Breast epithelium (tissue), 3 donors: Measurements from ENCODE around the gene PTBP3.

Source experiments
- POLR2A ChIP-seq: fragments of 450-650 bp; IDR thresholded peaks from one replicate; pipeline ENCODE4 v1.6.1; 2016; ENCODE audit warnings: antibody characterized with exemption, mild to moderate bottlenecking, moderate library complexity
- POLR2AphosphoS5 ChIP-seq, 3 donors: sonication (generic); formaldehyde crosslinking; IDR thresholded peaks; one replicate each; pipeline ENCODE4 v1.6.1; 2017; ENCODE audit warnings: antibody characterized with exemption in 3 of 3
- TF ChIP-seq, protein P1 (sequence below), 3 donors: fragments of 450-650 bp; IDR thresholded peaks; one replicate each; pipeline ENCODE4 v1.5.1; 2016 to 2017; ENCODE audit warnings: antibody characterized with exemption in 3 of 3, mild to moderate bottlenecking in 3 of 3, moderate library complexity in 3 of 3

DNA sequence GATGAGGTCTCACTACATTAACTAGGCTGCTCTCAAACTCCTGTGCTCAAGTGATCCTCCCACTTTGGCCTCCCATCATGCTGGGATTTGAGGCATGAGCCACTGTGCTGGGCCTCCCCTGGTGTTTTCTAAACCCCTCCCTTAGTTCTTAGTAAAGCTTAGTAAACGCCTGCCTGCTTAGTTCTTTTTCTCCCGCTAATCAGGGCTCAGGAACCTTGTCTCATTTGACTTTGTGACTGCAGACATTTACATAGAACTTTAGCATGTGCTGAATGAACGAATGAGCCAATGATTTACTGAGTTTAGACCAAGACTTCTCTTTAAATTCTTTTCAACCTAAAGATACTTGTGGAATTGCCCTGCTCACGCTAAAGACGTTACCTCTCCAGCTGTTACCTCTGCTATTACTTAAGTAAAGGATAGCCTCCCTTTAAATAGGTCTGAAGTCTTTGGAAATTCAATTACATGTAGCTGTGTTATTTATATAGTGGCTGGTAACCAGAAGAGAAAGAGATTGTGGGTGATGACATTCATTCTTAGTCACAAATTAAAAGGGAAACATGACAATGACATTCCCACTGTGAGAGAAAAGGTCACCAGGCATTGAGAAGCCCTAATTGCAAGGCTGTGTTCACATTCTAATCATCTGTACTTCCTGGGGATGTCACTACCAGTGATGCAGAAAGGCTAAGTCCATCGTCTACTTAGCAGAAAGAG lies 139.7 kb downstream of the PTBP3 start:
- TF ChIP-seq, protein P1, sequence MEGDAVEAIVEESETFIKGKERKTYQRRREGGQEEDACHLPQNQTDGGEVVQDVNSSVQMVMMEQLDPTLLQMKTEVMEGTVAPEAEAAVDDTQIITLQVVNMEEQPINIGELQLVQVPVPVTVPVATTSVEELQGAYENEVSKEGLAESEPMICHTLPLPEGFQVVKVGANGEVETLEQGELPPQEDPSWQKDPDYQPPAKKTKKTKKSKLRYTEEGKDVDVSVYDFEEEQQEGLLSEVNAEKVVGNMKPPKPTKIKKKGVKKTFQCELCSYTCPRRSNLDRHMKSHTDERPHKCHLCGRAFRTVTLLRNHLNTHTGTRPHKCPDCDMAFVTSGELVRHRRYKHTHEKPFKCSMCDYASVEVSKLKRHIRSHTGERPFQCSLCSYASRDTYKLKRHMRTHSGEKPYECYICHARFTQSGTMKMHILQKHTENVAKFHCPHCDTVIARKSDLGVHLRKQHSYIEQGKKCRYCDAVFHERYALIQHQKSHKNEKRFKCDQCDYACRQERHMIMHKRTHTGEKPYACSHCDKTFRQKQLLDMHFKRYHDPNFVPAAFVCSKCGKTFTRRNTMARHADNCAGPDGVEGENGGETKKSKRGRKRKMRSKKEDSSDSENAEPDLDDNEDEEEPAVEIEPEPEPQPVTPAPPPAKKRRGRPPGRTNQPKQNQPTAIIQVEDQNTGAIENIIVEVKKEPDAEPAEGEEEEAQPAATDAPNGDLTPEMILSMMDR (IDR thresholded peaks at IDR 0.05): no peak
- TF ChIP-seq POLR2A (no peak), POLR2AphosphoS5 (IDR thresholded peaks at IDR 0.05) (no peak)
